BE2C (cell line): ENCODE data around the gene JARID2. TPM values are rescaled to one million over a fixed set of nuclear protein-coding genes. Genes with fewer than 3 reads are reported as not detected.

Experiments used
- DNase-seq: peaks from one replicate; pipeline ENCODE4 v3.0.0-alpha.2; 2020
- H3K27me3 ChIP-seq: fragments of 250-450 bp; sonication (Bioruptor Pico); 2 replicates; pipeline ENCODE4 v1.5.1; 2020; ENCODE audit warnings: mild to moderate bottlenecking
- H3K36me3 ChIP-seq: fragments of 250-450 bp; sonication (Bioruptor Pico); 2 replicates; pipeline ENCODE4 v1.5.1; 2020; ENCODE audit warnings: mild to moderate bottlenecking
- H3K4me1 ChIP-seq: fragments of 250-450 bp; sonication (Bioruptor Pico); 2 replicates; pipeline ENCODE4 v1.5.1; 2020
- H3K4me3 ChIP-seq: 2 replicates; pipeline ENCODE4 v1.5.1; 2011; ENCODE audit warnings: low read depth, low read length
- H3K9me3 ChIP-seq: fragments of 250-450 bp; sonication (Bioruptor Pico); 2 replicates; pipeline ENCODE4 v1.5.1; 2020
- polyA plus RNA-seq: library from polyadenylated mRNA; unstranded; fragments of >200 nt; gene quantifications from one replicate; pipeline ENCODE4 v1.2.1, GENCODE V29; 2012; ENCODE audit warnings: low read depth, missing spikeins; ENCODE audit not compliant: insufficient read length, insufficient read depth
- TF ChIP-seq, protein P1 (sequence below): IDR thresholded peaks from 2 replicates; pipeline ENCODE4 v1.5.1; 2012; ENCODE audit warnings: mild to moderate bottlenecking, low read depth, low read length

Gene JARID2
- polyA plus RNA-seq: 32.0 TPM

DNA sequence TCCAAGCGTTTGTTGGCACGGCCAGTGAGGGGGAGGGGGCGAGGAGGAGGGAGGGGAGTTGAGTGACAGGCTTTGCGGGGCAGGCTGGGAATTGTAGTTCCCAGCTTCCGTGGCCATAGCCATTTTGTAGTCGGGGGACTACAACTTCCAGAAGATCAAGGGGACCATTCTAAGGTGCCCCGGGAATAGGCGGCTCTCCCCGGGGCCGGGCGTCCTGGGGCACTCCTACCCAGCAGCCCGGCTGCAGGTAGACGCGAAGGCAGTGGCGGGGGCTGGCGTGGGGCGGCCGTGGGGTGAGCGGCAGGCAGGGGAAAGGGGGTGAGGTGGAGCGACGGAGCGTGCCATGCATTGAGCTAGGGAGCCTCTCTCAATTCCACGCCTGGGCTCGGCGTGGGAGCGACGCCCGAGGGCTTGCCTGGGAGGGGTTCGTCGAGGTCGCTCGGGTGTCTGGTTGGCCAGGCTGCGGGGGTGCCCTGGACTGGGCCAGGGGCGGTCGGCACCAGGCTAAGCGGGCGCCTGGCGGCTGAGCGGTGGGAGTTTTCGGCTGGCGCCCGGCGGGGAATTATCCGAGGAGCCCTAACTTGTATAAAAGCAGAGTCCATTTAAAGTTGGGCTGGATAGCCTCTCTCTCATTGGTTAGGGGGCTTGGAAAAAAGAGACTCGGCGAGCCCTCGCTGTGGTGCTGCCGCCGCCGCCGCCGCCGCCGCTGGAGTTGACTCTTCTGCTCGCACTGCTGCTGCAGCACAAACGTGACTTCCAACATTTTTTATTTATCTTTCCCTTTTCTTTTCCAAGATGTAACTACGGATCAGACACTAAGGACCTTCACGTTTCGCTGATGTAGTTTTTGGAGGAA, at the start of gene JARID2:
TSS of gene JARID2 (plus strand) at position 709 of the 856 bp plus-strand sequence. CDS start 471 bp downstream, outside the sequence.
- Histone ChIP-seq H3K27me3 (no peaks in the 10 kb centered on the region), H3K9me3 (no peaks in the 10 kb centered on the region), H3K36me3 (no peaks in the 10 kb centered on the region), H3K4me1 (no peaks in the 10 kb centered on the region), H3K4me3 (peak within 1 kb of the TSS; percentile 89)
- DNase-seq: peak; percentile 100
- TF ChIP-seq, protein P1, sequence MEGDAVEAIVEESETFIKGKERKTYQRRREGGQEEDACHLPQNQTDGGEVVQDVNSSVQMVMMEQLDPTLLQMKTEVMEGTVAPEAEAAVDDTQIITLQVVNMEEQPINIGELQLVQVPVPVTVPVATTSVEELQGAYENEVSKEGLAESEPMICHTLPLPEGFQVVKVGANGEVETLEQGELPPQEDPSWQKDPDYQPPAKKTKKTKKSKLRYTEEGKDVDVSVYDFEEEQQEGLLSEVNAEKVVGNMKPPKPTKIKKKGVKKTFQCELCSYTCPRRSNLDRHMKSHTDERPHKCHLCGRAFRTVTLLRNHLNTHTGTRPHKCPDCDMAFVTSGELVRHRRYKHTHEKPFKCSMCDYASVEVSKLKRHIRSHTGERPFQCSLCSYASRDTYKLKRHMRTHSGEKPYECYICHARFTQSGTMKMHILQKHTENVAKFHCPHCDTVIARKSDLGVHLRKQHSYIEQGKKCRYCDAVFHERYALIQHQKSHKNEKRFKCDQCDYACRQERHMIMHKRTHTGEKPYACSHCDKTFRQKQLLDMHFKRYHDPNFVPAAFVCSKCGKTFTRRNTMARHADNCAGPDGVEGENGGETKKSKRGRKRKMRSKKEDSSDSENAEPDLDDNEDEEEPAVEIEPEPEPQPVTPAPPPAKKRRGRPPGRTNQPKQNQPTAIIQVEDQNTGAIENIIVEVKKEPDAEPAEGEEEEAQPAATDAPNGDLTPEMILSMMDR: no peak

GRCh38 chr6:15200087-15200486, 45.8 kb upstream of the JARID2 start:
- H3K4me3 ChIP-seq: no peak overlapping the region

GRCh38 chr6:15205321-15205720, 40.5 kb upstream of the JARID2 start:
- H3K27me3 ChIP-seq: no peaks in the 10 kb centered on the region
- DNase-seq: no peak
- H3K9me3 ChIP-seq: no peaks in the 10 kb centered on the region
- H3K4me3 ChIP-seq: no peak overlapping the region
- TF ChIP-seq, protein P1: no peak
- no peaks in the 10 kb centered on the region for H3K4me1 ChIP-seq
- H3K36me3 ChIP-seq: no peaks in the 10 kb centered on the region

More at GRCh38 chr6:15200087-15200486, 45.8 kb upstream of the JARID2 start:
- no peaks in the 10 kb centered on the region for H3K9me3 ChIP-seq
- no peak for DNase-seq
- TF ChIP-seq, protein P1: no peak
- no peaks in the 10 kb centered on the region for H3K36me3 ChIP-seq
- no peaks in the 10 kb centered on the region for H3K27me3 ChIP-seq
- no peaks in the 10 kb centered on the region for H3K4me1 ChIP-seq

DNA sequence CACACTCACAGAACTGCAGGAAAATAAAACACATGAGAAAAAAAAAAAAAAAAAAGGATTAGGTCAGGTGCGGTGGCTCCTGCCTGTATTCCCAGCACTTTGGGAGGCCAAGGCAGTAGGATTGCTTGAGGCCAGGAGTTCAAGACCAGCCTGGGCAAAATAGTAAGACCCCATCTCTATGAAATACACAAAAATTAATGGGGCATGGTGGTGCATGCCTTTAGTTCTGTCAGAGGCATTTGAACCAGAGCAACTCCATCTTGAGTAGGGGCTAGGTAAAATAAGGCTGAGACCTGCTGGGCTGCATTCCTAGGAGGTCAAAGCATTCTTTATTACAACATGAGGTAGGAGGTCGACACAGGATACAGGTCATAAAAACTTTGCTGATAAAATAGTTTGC, 39.0 kb upstream of the JARID2 start:
- H3K4me1 ChIP-seq: no peaks in the 10 kb centered on the region
- TF ChIP-seq, protein P1: no peak
- DNase-seq: no peak
- H3K27me3 ChIP-seq: no peaks in the 10 kb centered on the region
- H3K4me3 ChIP-seq: no peak overlapping the region
- no peaks in the 10 kb centered on the region for H3K9me3 ChIP-seq
- H3K36me3 ChIP-seq: no peaks in the 10 kb centered on the region

- no peaks in the 10 kb centered on the region for H3K4me1 ChIP-seq
- no peak for DNase-seq
These were observed 37.9 kb upstream of the JARID2 start for GRCh38 chr6:15207923-15208322.

More at GRCh38 chr6:15207923-15208322, 37.9 kb upstream of the JARID2 start:
- TF ChIP-seq, protein P1: no peak
- Histone ChIP-seq H3K27me3 (no peaks in the 10 kb centered on the region), H3K9me3 (no peaks in the 10 kb centered on the region), H3K36me3 (no peaks in the 10 kb centered on the region), H3K4me3 (no peak overlapping the region)
